IPS-18c (cell line): ENCODE data around the gene TPM1.

Experiments
- H3K4me3 ChIP-seq: 2 replicates; pipeline ENCODE4 v1.7.0; 2013; ENCODE audit warnings: low read depth, mild to moderate bottlenecking, low read length, moderate library complexity; ENCODE audit not compliant: insufficient read depth
- H3K9me3 ChIP-seq: one replicate; pipeline ENCODE4 v1.6.1; 2013; ENCODE audit warnings: mild to moderate bottlenecking, low read length, moderate library complexity; ENCODE audit not compliant: control insufficient read depth, insufficient read depth

Gene TPM1

GRCh38 chr15:63012444-63012843, 30.1 kb upstream of the TPM1 start:
- no peak overlapping the region for H3K4me3 ChIP-seq
- no peaks in the 10 kb centered on the region for H3K9me3 ChIP-seq

GRCh38 chr15:63013052-63013808, 29.3 kb upstream of the TPM1 start:
- H3K4me3 ChIP-seq, result no peak overlapping the region; the same call in 1 of the 2 replicates
- H3K9me3 ChIP-seq, result no peaks in the 10 kb centered on the region

DNA sequence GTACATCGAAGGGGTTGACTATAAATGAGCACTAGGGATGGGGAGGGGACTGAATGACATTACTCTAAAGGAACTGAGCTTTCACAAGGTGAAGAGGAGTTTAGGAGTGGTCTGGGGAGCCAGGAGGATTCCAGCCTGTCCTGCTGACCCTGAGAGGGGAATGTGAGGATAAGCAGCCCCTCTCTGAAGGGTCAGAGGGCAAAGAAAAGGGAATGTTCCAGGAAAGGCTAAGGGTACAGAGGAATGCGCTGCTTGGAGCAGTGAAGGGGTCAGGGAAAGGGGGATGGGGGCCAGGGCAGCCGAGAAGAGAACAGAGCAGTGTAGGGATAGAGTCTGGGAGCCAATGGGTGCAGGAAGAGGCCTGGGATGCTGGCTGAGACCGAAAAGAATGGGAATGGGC, 28.0 kb upstream of the TPM1 start:
- H3K4me3 ChIP-seq, result no peak overlapping the region
- H3K9me3 ChIP-seq, result no peaks in the 10 kb centered on the region

GRCh38 chr15:63015618-63016017, 26.9 kb upstream of the TPM1 start:
- H3K4me3 ChIP-seq, result no peak overlapping the region

GRCh38 chr15:63016234-63016633, 26.3 kb upstream of the TPM1 start:
- no peak overlapping the region for H3K4me3 ChIP-seq
- H3K9me3 ChIP-seq, result no peaks in the 10 kb centered on the region

More at GRCh38 chr15:63015618-63016017, 26.9 kb upstream of the TPM1 start:
- H3K9me3 ChIP-seq, result no peaks in the 10 kb centered on the region

GRCh38 chr15:63018639-63019038, 23.9 kb upstream of the TPM1 start:
- Histone ChIP-seq H3K4me3 (no peak overlapping the region), H3K9me3 (no peaks in the 10 kb centered on the region)

DNA sequence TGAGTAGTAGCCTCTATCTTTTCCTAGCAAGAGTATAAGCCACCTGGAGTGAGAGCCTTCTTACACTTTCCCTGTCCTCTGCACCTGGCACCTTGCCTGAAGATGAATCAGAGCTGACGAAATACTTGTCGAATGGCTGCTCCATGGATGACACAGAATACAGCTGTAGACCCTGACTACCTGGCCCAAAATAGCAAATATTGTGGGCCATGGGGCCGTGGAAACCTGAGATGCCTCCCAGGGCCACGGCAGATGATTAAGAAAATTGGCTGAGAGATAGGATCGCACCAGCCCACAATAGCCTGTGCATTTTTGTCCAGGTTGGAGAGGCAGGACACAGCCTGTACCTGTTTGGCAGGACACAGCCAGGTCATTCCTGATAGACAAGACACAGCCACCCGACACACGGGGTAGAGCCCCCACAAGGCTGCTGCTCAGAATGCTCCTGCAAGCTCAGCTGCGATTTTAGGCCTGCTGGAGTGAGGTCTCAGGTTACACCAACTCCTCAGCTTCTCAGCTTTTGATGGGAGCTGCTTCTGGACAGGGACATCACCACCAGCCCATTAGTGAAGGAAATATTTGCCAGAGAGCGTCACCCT, 22.9 kb upstream of the TPM1 start:
- no peak overlapping the region for H3K4me3 ChIP-seq
- no peaks in the 10 kb centered on the region for H3K9me3 ChIP-seq

DNA sequence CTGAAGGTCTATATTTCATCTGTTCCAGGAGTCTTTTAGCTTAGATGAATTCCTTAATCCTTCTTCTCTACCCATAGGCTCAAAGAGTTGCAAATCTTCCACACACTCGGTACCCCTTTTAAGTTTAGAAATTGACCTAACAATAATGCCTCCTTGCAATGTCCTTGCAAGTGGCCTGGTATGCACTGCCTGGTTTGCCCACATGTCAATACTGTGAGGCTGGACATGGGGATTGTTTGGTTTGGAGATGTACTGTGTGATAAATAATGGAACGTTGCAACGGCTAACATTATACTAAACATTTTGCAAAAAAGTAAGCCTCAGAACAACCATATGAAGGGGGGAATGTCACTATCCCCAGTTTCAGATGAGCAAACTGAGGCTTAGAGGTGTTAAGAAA, 22.4 kb upstream of the TPM1 start:
- H3K4me3 ChIP-seq, result no peak overlapping the region
- no peaks in the 10 kb centered on the region for H3K9me3 ChIP-seq

- Histone ChIP-seq H3K4me3 (no peak overlapping the region), H3K9me3 (no peaks in the 10 kb centered on the region)
Observed at GRCh38 chr15:63020759-63021430, 21.7 kb upstream of the TPM1 start.

DNA sequence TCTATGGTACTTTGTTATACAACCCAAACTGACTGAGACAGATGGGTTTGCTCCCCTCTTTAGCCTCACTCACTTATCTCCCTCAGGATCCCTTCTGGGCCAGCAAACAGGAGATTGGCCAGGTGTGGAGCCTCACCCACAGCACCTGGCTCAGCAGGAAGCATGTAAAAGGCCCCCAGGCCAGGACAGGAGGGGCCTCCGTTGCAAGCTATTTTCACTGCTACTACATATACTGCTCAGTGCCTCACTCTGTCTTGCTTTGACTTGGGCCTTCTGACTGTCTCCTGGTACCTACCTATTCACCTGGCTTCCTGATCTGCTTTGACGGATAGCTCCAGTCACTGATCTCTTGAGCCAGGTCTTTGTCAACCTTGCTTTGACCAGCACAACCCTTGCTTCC, 20.4 kb upstream of the TPM1 start:
- H3K9me3 ChIP-seq, result no peaks in the 10 kb centered on the region
- H3K4me3 ChIP-seq, result no peak overlapping the region

- H3K4me3 ChIP-seq, result no peak overlapping the region
- H3K9me3 ChIP-seq, result no peaks in the 10 kb centered on the region
Observed at GRCh38 chr15:63022663-63023062, 19.9 kb upstream of the TPM1 start.

DNA sequence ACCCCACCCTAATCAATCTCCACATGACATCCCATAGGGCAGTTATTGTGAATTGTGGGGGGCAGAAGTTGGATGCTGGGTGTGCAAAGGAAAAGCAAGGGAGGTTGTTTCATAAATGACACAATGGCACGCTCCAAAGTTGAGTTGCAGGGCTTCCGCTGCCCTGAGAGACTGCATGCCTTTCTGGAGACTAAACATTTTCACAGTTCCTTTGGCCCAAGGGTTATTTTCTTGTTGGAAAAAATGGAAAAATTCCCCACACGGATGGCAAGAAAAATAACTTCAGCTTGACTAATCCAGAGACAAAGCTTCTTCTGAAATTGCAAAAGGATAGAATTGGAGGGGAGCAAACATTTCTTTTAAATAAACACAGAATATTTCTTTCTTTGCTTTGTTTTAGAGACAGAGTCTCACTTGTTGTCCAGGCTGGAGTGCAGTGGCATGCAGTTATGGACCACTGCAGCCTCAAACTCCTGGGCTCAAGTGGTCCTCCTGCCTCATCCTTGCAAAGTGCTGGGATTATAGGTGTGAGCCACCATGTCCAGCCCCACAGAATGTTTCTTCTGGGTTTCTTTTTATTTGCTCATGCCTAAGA, 19.1 kb upstream of the TPM1 start:
- Histone ChIP-seq H3K9me3 (no peaks in the 10 kb centered on the region), H3K4me3 (no peak overlapping the region)

GRCh38 chr15:63025460-63025859, 17.1 kb upstream of the TPM1 start:
- no peak overlapping the region for H3K4me3 ChIP-seq

DNA sequence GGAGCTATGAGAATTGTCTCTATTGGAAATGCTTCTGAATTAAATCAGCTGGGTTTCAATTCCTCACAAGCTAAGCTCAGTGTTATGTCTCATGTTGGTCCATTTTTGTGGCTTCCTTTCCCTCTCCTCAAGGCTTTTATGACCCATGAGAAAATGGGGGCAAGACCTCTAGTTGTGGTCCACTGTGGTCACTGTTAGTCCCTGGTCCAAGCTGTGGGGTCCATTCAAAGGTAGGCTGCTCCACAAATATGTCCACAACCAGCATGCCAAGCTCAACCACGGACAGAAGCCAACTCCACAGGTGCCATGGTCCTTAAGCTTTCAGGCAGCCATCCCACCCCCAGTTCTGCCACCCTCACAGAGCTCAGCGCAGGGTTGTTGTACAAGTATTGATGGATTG, 14.9 kb upstream of the TPM1 start:
- Histone ChIP-seq H3K4me3 (no peak overlapping the region), H3K9me3 (peaks cover 2% of the 10 kb centered on the region)

More at GRCh38 chr15:63025460-63025859, 17.1 kb upstream of the TPM1 start:
- H3K9me3 ChIP-seq, result no peaks in the 10 kb centered on the region

DNA sequence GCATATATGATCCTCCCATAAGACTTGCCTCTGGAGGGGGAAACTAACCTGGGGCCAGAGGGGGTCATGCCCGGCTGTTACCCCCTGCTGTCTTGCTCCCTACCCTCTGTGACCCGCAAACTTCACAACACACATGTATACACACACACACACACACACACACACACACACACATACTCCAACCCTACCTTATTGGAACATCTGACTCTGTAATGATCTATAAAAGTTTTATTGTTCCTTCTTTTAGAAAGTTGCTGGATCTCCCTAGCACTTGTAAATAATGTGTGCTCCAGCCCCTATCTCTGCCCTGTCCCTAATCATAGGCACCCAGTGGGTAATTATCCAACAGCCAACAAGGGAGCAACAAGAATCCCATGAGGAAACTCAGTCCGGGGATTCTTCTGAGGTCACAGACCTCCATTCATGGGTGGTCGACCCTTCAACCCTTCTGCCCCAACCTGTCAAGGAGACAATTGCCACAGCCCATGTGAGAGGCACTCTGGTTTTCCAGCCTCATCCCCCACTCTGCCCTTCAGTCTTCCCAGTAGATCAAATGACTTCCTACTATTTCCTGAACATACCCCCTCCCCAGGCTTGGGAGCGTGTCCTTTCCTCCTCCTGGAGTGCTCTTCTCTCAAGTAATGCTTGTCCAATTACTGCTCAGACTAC, 14.0 kb upstream of the TPM1 start:
- Histone ChIP-seq H3K9me3 (peaks cover 2% of the 10 kb centered on the region), H3K4me3 (no peak overlapping the region)

GRCh38 chr15:63029676-63030075, 12.9 kb upstream of the TPM1 start:
- no peak overlapping the region for H3K4me3 ChIP-seq
- peaks cover 2% of the 10 kb centered on the region for H3K9me3 ChIP-seq

DNA sequence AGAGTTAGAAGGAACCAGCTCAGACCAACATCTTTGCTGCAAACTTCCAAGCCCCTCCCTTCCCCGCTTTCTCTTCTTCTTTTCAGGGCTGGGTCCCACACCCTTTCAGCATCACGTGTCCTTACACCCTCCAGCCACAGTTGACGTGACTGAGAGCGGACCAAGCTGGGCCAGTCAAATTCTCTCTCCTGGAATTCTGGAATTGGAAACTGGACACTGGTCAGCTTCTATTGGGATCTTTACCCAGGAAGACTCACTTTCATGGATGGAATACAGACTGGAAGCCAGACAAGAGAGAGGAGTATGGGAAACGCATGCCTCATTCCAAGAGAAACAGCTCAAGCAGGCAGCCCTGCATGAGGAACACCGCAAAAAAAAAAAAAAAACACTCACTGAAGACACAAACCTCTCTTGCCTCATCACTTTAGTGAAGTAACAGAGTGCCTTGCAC, 12.4 kb upstream of the TPM1 start:
- Histone ChIP-seq H3K9me3 (peaks cover 2% of the 10 kb centered on the region), H3K4me3 (no peak overlapping the region)
